H1 (cell line): ENCODE results near the gene HDX. TPM values are rescaled to one million over a fixed set of nuclear protein-coding genes. Genes with fewer than 3 reads are reported as not detected.

Experiments used
- CTCF ChIA-PET: fragments of 300-600 bp; sonication (Branson Sonifier 250); formaldehyde crosslinking; loops from one replicate; lab custom pipeline; 2021; ENCODE audit not compliant: partially characterized antibody; lab: Charles Lee
- POLR2A ChIA-PET: fragments of 300-600 bp; sonication (Branson Sonifier 250); formaldehyde crosslinking; loops from one replicate; lab custom pipeline; 2021; ENCODE audit warnings: inconsistent platforms; ENCODE audit not compliant: partially characterized antibody; lab: Charles Lee
- DNase-seq, 2 experiments: peaks; one replicate each; pipeline versions ENCODE4 v3.0.0 to v3.0.0-alpha.2; 2010 to 2022; ENCODE audit warnings: low spot score in 2 of 2, low read depth in 1 of 2, mixed read lengths in 1 of 2
- FAIRE-seq: peaks from 2 replicates; lab custom pipeline; 2011; peaks lifted over from hg19 to GRCh38; lab: Jason Lieb, UNC
- H2AFZ ChIP-seq: 2 replicates; pipeline ENCODE4 v1.8.1; 2012; ENCODE audit warnings: low read length, inconsistent platforms
- H2AK5ac ChIP-seq: 2 replicates; pipeline ENCODE4 v1.6.1; 2013; ENCODE audit warnings: low read depth, low read length
- H2BK120ac ChIP-seq: replicated peaks from 2 replicates; pipeline ENCODE3; 2013; ENCODE audit warnings: low read depth, low read length, inconsistent platforms
- H2BK12ac ChIP-seq: 2 replicates; pipeline ENCODE4 v1.6.1; 2013; ENCODE audit warnings: low read depth, low read length
- H2BK15ac ChIP-seq: 2 replicates; pipeline ENCODE4 v1.6.1; 2013; ENCODE audit warnings: low read length
- H2BK20ac ChIP-seq: 2 replicates; pipeline ENCODE4 v1.6.1; 2013; ENCODE audit warnings: low read length
- H2BK5ac ChIP-seq: 2 replicates; pipeline ENCODE4 v1.6.1; 2013; ENCODE audit warnings: low read depth, low read length
- H3K14ac ChIP-seq: 2 replicates; pipeline ENCODE4 v1.6.1; 2013; ENCODE audit warnings: inconsistent platforms; ENCODE audit not compliant: insufficient read length
- H3K18ac ChIP-seq: 2 replicates; pipeline ENCODE4 v1.6.1; 2013; ENCODE audit warnings: low read length; ENCODE audit errors: extremely low read depth
- H3K23ac ChIP-seq: 2 replicates; pipeline ENCODE4 v1.6.1; 2013; ENCODE audit warnings: inconsistent platforms; ENCODE audit not compliant: insufficient read length
- H3K23me2 ChIP-seq: 2 replicates; pipeline ENCODE4 v1.6.1; 2013; ENCODE audit warnings: low read depth, low read length
- H3K27ac ChIP-seq: 2 replicates; pipeline ENCODE4 v1.6.1; 2011; ENCODE audit warnings: low read depth, low read length, inconsistent platforms
- H3K27me3 ChIP-seq, 4 experiments: replicated peaks in 1 of 4; 1 replicate in 1 of 4; 2 replicates in 3 of 4; pipeline versions ENCODE4 v1.6.1 to v1.8.1; 2011 to 2013; ENCODE audit warnings: low read length in 3 of 4, mild to moderate bottlenecking in 3 of 4, inconsistent platforms in 2 of 4, mixed read lengths in 2 of 4, moderate library complexity in 1 of 4; ENCODE audit not compliant: control insufficient read depth in 3 of 4, insufficient read depth in 3 of 4; ENCODE audit errors: extremely low read depth in 1 of 4
- H3K36me3 ChIP-seq, 4 experiments: 2 replicates each; pipeline versions ENCODE4 v1.6.1 to v1.8.1; 2011 to 2013; ENCODE audit warnings: mild to moderate bottlenecking in 4 of 4, low read length in 3 of 4, moderate library complexity in 2 of 4, control low read depth in 1 of 4, inconsistent platforms in 1 of 4; ENCODE audit not compliant: insufficient read depth in 4 of 4, control insufficient read depth in 2 of 4
- H3K4ac ChIP-seq: replicated peaks from 2 replicates; pipeline ENCODE3; 2013; ENCODE audit warnings: low read length, low read depth, mixed read lengths, inconsistent platforms; ENCODE audit not compliant: insufficient read length
- H3K4me1 ChIP-seq, 4 experiments: replicated peaks in 1 of 4; 1 replicate in 1 of 4; 2 replicates in 3 of 4; pipeline versions ENCODE4 v1.6.1 to v1.8.1; 2011 to 2013; ENCODE audit warnings: low read length in 3 of 4, inconsistent platforms in 2 of 4, mixed read lengths in 1 of 4; ENCODE audit not compliant: insufficient read depth in 4 of 4, control insufficient read depth in 3 of 4
- H3K4me2 ChIP-seq, 2 experiments: 2 replicates each; pipeline versions ENCODE4 v1.6.1 to v1.8.1; 2011 to 2013; ENCODE audit warnings: low read depth in 2 of 2, low read length in 2 of 2, control low read depth in 1 of 2, inconsistent platforms in 1 of 2, mild to moderate bottlenecking in 1 of 2; ENCODE audit not compliant: insufficient read depth in 1 of 2
- H3K4me3 ChIP-seq, 4 experiments: fragments of 200-600, 300-600 bp in 1 of 4; sonication (generic), shearing (Covaris generic), sonication (Bioruptor Twin) in 1 of 4; 2 replicates each; pipeline versions ENCODE4 v1.5.1 to v1.8.1; 2011 to 2016; ENCODE audit warnings: low read length in 4 of 4, low read depth in 3 of 4, control low read depth in 2 of 4, inconsistent platforms in 2 of 4, mild to moderate bottlenecking in 2 of 4, mixed read lengths in 1 of 4, moderate library complexity in 1 of 4; ENCODE audit not compliant: insufficient read depth in 2 of 4; ENCODE audit errors: extremely low read depth in 1 of 4
- H3K56ac ChIP-seq: replicated peaks from 2 replicates; pipeline ENCODE3; 2013; ENCODE audit warnings: low read depth, mild to moderate bottlenecking, mixed read lengths, low read length, inconsistent platforms; ENCODE audit not compliant: insufficient read length
- H3K79me1 ChIP-seq: 2 replicates; pipeline ENCODE4 v1.6.1; 2013; ENCODE audit warnings: low read depth, low read length, control low read depth
- H3K79me2 ChIP-seq, 2 experiments: 2 replicates each; pipeline versions ENCODE4 v1.6.1 to v1.8.1; 2012 to 2013; ENCODE audit warnings: low read length in 2 of 2, mild to moderate bottlenecking in 2 of 2, inconsistent platforms in 1 of 2; ENCODE audit not compliant: insufficient read depth in 2 of 2, control insufficient read depth in 1 of 2
- H3K9ac ChIP-seq, 4 experiments: replicated peaks in 1 of 4; 1 replicate in 1 of 4; 2 replicates in 3 of 4; pipeline versions ENCODE4 v1.6.1 to v1.8.1; 2011 to 2013; ENCODE audit warnings: low read depth in 3 of 4, low read length in 3 of 4, control low read depth in 2 of 4, mild to moderate bottlenecking in 2 of 4, moderate library complexity in 2 of 4, inconsistent platforms in 1 of 4; ENCODE audit errors: extremely low read depth in 1 of 4
- H3K9me3 ChIP-seq, 2 experiments: 2 replicates each; pipeline versions ENCODE4 v1.6.1 to v1.8.1; 2012 to 2013; ENCODE audit warnings: mild to moderate bottlenecking in 2 of 2, moderate library complexity in 2 of 2, control low read depth in 1 of 2, inconsistent platforms in 1 of 2, low read depth in 1 of 2, low read length in 1 of 2, mixed read lengths in 1 of 2; ENCODE audit not compliant: insufficient read depth in 2 of 2
- H4K20me1 ChIP-seq, 2 experiments: replicated peaks in 1 of 2; 2 replicates each; pipeline versions ENCODE3 to v1.8.1; 2011 to 2013; ENCODE audit warnings: inconsistent platforms in 2 of 2, low read length in 2 of 2, mild to moderate bottlenecking in 1 of 2; ENCODE audit not compliant: insufficient read depth in 2 of 2, control insufficient read depth in 1 of 2
- H4K5ac ChIP-seq: 2 replicates; pipeline ENCODE4 v1.6.1; 2013; ENCODE audit warnings: low read length, low read depth, mixed read lengths, inconsistent platforms; ENCODE audit not compliant: insufficient read length
- H4K8ac ChIP-seq: 2 replicates; pipeline ENCODE4 v1.8.0; 2013; ENCODE audit warnings: mild to moderate bottlenecking, moderate library complexity, low read length, inconsistent platforms; ENCODE audit not compliant: insufficient read depth; ENCODE audit errors: extremely low read depth
- H4K91ac ChIP-seq: replicated peaks from 2 replicates; pipeline ENCODE3; 2013; ENCODE audit warnings: low read length, mixed read lengths, inconsistent platforms; ENCODE audit not compliant: insufficient read length
- NANOG ChIP-seq: IDR thresholded peaks from 2 replicates; pipeline ENCODE4 v1.6.1; 2011; ENCODE audit warnings: low read length, low read depth, mild to moderate bottlenecking, inconsistent platforms; ENCODE audit not compliant: insufficient read depth, poor library complexity, severe bottlenecking
- RAD21 ChIP-seq, 2 experiments: IDR thresholded peaks in 1 of 2; conservative IDR thresholded peaks in 1 of 2; 2 replicates each; pipeline ENCODE4 v1.6.1; 2011; ENCODE audit warnings: low read depth in 2 of 2, low read length in 2 of 2, improper control_type of control experiment in 1 of 2, inconsistent platforms in 1 of 2, mild to moderate bottlenecking in 1 of 2, moderate library complexity in 1 of 2
- SAP30 ChIP-seq: fragments of 300-600 bp; sonication (generic); IDR thresholded peaks from 2 replicates; pipeline ENCODE4 v1.7.1; 2012; ENCODE audit warnings: low read length, moderate library complexity, mild to moderate bottlenecking, inconsistent platforms; ENCODE audit not compliant: insufficient read depth, insufficient replicate concordance
- SIX5 ChIP-seq: IDR thresholded peaks from 2 replicates; pipeline ENCODE4 v1.6.1; 2011; ENCODE audit warnings: mild to moderate bottlenecking, low read depth, low read length
- WGBS, 2 experiments: shearing (Covaris generic) in 1 of 2; methylation state at CpG; one replicate each; pipeline versions ENCODE4 v1.1.6 to v1.1.7; 2013 to 2015; ENCODE audit warnings: low lambda C conversion rate in 2 of 2, mixed read lengths in 2 of 2, inconsistent platforms in 1 of 2, low coverage in 1 of 2, missing lambda C conversion rate in 1 of 2; ENCODE audit not compliant: insufficient replicate concordance in 2 of 2, insufficient coverage in 1 of 2, insufficient read length in 1 of 2; ENCODE audit errors: extremely low coverage in 1 of 2, missing lambda C conversion rate in 1 of 2; 5-methylcytosine and 5-hydroxymethylcytosine counted together
- polyA plus RNA-seq, 7 experiments: library from polyadenylated mRNA; depleted of rRNA in 3 of 7; stranded (reverse) in 5 of 7; unstranded in 2 of 7; fragments of >200 nt in 5 of 7; fragments of 200-250 nt in 2 of 7; gene quantifications; 1 replicate in 5 of 7; 2 replicates in 1 of 7; 4 replicates in 1 of 7; pipeline versions ENCODE4 v1.2.1 to v1.2.3, GENCODE V29; 2011 to 2013; ENCODE audit warnings: missing spikeins in 2 of 7, mixed read lengths in 2 of 7
- total RNA-seq: library from RNA; stranded (reverse); fragmentation: NEBNext Ultra II Directional; extraction: Animal tissue kit (Norgen Biotek cat#: 25700); gene quantifications from 2 replicates; pipeline ENCODE4 v1.2.1, GENCODE V29; 2021
- TF ChIP-seq, protein P1 (sequence below), 3 experiments: IDR thresholded peaks; 1 replicate in 2 of 3; 2 replicates in 1 of 3; pipeline versions ENCODE4 v1.5.1 to v1.6.1; 2011; ENCODE audit warnings: low read length in 3 of 3, mild to moderate bottlenecking in 3 of 3, inconsistent platforms in 2 of 3, low read depth in 1 of 3, moderate library complexity in 1 of 3; ENCODE audit not compliant: insufficient read depth in 1 of 3; ENCODE audit errors: control extremely low read depth in 1 of 3

HDX gene
- total and polyA plus RNA-seq, 2 of the 8 experiments (the other 6 are each of a cell fraction or from before 2014, with no cell fraction given): 0.54 to 10.2 TPM

DNA sequence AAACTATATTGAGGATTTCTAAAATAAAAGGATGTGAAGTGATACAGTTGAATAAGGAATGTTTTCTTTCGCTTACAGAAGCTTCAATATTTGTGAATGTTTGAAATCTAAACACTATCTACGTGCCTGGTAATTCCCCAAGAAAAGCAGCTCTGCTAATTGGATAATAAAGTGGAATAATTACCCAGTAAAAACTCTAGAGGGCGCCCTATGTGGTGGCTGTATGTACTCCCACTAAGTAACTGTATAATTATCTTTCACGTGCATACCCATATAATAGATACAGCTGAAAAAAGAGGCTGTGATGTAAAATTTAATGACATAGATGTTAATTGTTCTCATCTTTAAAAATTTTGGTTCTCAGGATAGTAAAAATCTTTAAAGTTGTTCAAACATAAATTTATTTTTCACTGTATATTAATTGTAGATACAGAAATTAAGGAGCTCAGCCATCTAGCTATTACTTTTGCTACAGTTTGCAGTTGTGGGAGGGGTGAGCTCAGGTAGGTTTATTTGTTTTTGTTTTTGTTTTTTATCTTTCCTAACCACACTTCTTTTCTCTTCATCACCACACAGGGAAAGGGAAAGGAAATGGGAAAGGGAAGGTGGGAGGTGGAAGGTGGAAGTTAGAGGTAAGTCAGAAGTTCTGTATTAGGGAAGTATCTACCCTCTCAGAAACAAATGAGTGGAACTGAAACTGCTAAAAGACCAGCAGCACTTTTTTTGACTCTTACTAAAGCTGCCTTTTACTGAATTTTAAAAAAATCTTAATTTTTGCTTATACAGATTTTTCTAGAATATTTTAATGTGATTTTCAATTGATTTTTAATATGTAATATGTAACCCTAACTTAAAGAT, 162.5 kb downstream of the HDX start:
- Histone ChIP-seq H3K79me2 (no peaks in the 10 kb centered on the region), H4K20me1 (no peaks in the 10 kb centered on the region), H4K8ac (no peak overlapping the region), H3K14ac (no peak overlapping the region)
- POLR2A ChIA-PET: no interaction called here
- TF ChIP-seq, protein P1, sequence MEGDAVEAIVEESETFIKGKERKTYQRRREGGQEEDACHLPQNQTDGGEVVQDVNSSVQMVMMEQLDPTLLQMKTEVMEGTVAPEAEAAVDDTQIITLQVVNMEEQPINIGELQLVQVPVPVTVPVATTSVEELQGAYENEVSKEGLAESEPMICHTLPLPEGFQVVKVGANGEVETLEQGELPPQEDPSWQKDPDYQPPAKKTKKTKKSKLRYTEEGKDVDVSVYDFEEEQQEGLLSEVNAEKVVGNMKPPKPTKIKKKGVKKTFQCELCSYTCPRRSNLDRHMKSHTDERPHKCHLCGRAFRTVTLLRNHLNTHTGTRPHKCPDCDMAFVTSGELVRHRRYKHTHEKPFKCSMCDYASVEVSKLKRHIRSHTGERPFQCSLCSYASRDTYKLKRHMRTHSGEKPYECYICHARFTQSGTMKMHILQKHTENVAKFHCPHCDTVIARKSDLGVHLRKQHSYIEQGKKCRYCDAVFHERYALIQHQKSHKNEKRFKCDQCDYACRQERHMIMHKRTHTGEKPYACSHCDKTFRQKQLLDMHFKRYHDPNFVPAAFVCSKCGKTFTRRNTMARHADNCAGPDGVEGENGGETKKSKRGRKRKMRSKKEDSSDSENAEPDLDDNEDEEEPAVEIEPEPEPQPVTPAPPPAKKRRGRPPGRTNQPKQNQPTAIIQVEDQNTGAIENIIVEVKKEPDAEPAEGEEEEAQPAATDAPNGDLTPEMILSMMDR (IDR thresholded peaks at IDR 0.05; ENCODE audit: control extremely low read depth in 1 of 3, insufficient read depth in 1 of 3, low read depth in 1 of 3, low read length in 3 of 3): peak in 2 of 3 experiments; percentile 5 to 33; a peak in 2 of 4 replicates
- peak in 1 of 2 experiments; percentile 34; a peak in 2 of 4 replicates for TF ChIP-seq RAD21 (IDR thresholded peaks at IDR 0.05 in 1 of 2, conservative IDR thresholded peaks at IDR 0.05 in 1 of 2; ENCODE audit: low read depth in 2 of 2, low read length in 2 of 2)
- no peak for TF ChIP-seq SIX5
- no peak for TF ChIP-seq SAP30
- TF ChIP-seq NANOG: no peak
- TF ChIP-seq, all 59 proteins: peak for 2
- no peak overlapping the region for H3K9ac ChIP-seq
- H3K4me1 ChIP-seq: 0 out of 7 replicates have a peak, but pooled peaks cover 0 to 3% (median 0%) of the 10 kb centered on the region in 4 experiments
- no peak overlapping the region for H3K4me3 ChIP-seq
- no peaks in the 10 kb centered on the region for H3K79me1 ChIP-seq
- no peak overlapping the region for H2AK5ac ChIP-seq
- no peak overlapping the region for H3K56ac ChIP-seq
- H3K27me3 ChIP-seq: no peaks in the 10 kb centered on the region
- H2BK5ac ChIP-seq: no peak overlapping the region
- DNase-seq (no peak), FAIRE-seq (no peak)
- 33% methylated on average over 4 of the region's 4 CpGs; no CpG with 5 or more reads in 1 of the 2 experiments for WGBS, 2 experiments
- no peaks in the 10 kb centered on the region for H3K9me3 ChIP-seq
- H2BK15ac ChIP-seq: no peak overlapping the region
- H4K5ac ChIP-seq: no peak overlapping the region
- no peaks in the 10 kb centered on the region for H3K23me2 ChIP-seq
- H2BK20ac ChIP-seq: no peak overlapping the region
- CTCF ChIA-PET: interaction anchor here (0.8 to 1.5 kb wide), 6 partner anchors 14 to 567 kb away, joined by 3 to 4 read pairs (median 3); no protein-coding TSS in a partner anchor
- H3K18ac ChIP-seq: no peak overlapping the region
- no peak overlapping the region for H3K4ac ChIP-seq
- no peak overlapping the region for H2AFZ ChIP-seq
- no peak overlapping the region for H3K4me2 ChIP-seq
- H3K23ac ChIP-seq: no peak overlapping the region
- no peaks in the 10 kb centered on the region for H3K36me3 ChIP-seq
- no peak overlapping the region for H2BK120ac ChIP-seq
- H4K91ac ChIP-seq: no peak overlapping the region
- no peak overlapping the region for H3K27ac ChIP-seq
- H2BK12ac ChIP-seq: no peak overlapping the region
